Measurements from ENCODE around the gene SERPINI1. TPM values are rescaled to one million over a fixed set of nuclear protein-coding genes. Genes with fewer than 3 reads are reported as not detected.

The SERPINI1 gene
- total and polyA plus RNA-seq, 9 of the 15 experiments (the other 6 are each of a cell fraction or from before 2014, with no cell fraction given), result 1.6 to 9.9 (median 3.5) TPM

DNA sequence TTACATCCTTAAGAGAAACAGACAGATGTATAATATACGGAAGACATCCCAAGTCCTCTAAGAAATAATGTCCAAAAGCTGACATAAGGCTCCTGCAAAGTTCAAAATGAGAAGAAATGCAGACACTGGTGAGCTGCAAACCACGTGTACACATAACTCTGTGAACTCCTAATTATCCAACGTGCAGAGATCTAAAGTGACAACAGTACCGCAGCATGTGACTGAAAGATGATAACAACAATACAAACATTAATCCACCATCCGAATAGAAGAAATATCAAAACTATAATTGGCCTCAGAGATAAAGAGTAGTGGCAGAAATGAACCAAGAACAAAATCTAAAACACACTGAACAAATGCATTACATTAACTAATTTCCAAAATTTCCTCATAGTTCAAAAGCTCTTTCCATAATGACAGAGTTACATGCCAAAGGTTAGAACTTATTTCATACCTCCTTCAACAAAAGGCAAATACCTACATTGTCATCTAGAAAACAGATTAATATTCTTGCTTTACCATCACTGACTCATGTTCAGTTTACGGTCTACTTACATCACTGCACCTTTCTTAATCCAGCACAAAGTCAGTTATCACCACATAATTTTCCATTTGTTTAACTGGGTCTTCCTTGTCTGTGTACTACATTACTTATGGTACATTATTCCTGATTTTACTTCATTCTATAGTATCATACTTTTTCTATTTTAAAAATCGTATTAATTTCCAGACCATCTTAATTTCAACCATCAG lies 3.0 kb upstream of the SERPINI1 start (continued):
- TF ChIP-seq, protein P1, sequence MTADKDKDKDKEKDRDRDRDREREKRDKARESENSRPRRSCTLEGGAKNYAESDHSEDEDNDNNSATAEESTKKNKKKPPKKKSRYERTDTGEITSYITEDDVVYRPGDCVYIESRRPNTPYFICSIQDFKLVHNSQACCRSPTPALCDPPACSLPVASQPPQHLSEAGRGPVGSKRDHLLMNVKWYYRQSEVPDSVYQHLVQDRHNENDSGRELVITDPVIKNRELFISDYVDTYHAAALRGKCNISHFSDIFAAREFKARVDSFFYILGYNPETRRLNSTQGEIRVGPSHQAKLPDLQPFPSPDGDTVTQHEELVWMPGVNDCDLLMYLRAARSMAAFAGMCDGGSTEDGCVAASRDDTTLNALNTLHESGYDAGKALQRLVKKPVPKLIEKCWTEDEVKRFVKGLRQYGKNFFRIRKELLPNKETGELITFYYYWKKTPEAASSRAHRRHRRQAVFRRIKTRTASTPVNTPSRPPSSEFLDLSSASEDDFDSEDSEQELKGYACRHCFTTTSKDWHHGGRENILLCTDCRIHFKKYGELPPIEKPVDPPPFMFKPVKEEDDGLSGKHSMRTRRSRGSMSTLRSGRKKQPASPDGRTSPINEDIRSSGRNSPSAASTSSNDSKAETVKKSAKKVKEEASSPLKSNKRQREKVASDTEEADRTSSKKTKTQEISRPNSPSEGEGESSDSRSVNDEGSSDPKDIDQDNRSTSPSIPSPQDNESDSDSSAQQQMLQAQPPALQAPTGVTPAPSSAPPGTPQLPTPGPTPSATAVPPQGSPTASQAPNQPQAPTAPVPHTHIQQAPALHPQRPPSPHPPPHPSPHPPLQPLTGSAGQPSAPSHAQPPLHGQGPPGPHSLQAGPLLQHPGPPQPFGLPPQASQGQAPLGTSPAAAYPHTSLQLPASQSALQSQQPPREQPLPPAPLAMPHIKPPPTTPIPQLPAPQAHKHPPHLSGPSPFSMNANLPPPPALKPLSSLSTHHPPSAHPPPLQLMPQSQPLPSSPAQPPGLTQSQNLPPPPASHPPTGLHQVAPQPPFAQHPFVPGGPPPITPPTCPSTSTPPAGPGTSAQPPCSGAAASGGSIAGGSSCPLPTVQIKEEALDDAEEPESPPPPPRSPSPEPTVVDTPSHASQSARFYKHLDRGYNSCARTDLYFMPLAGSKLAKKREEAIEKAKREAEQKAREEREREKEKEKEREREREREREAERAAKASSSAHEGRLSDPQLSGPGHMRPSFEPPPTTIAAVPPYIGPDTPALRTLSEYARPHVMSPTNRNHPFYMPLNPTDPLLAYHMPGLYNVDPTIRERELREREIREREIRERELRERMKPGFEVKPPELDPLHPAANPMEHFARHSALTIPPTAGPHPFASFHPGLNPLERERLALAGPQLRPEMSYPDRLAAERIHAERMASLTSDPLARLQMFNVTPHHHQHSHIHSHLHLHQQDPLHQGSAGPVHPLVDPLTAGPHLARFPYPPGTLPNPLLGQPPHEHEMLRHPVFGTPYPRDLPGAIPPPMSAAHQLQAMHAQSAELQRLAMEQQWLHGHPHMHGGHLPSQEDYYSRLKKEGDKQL (CRISPR knock-in tag; IDR thresholded peaks at IDR 0.05; ENCODE audit: borderline replicate concordance), result no peak
- TF ChIP-seq, protein P2, sequence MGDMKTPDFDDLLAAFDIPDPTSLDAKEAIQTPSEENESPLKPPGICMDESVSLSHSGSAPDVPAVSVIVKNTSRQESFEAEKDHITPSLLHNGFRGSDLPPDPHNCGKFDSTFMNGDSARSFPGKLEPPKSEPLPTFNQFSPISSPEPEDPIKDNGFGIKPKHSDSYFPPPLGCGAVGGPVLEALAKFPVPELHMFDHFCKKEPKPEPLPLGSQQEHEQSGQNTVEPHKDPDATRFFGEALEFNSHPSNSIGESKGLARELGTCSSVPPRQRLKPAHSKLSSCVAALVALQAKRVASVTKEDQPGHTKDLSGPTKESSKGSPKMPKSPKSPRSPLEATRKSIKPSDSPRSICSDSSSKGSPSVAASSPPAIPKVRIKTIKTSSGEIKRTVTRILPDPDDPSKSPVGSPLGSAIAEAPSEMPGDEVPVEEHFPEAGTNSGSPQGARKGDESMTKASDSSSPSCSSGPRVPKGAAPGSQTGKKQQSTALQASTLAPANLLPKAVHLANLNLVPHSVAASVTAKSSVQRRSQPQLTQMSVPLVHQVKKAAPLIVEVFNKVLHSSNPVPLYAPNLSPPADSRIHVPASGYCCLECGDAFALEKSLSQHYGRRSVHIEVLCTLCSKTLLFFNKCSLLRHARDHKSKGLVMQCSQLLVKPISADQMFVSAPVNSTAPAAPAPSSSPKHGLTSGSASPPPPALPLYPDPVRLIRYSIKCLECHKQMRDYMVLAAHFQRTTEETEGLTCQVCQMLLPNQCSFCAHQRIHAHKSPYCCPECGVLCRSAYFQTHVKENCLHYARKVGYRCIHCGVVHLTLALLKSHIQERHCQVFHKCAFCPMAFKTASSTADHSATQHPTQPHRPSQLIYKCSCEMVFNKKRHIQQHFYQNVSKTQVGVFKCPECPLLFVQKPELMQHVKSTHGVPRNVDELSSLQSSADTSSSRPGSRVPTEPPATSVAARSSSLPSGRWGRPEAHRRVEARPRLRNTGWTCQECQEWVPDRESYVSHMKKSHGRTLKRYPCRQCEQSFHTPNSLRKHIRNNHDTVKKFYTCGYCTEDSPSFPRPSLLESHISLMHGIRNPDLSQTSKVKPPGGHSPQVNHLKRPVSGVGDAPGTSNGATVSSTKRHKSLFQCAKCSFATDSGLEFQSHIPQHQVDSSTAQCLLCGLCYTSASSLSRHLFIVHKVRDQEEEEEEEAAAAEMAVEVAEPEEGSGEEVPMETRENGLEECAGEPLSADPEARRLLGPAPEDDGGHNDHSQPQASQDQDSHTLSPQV (IDR thresholded peaks at IDR 0.05), result no peak
- TF ChIP-seq SMARCA4 (IDR thresholded peaks at IDR 0.05) (peak; percentile 35; the same call in 1 of the 2 replicates), CHCHD3 (CRISPR knock-in tag; IDR thresholded peaks at IDR 0.05) (no peak), RBFOX2 (IDR thresholded peaks at IDR 0.05; ENCODE audit: low read depth, low read length) (0 out of 2 replicates have a peak, but pooled peaks have one; percentile 17), GTF2F1 (IDR thresholded peaks at IDR 0.05; ENCODE audit: low read depth, low read length) (no peak), SMAD2 (IDR thresholded peaks at IDR 0.05; ENCODE audit: low read depth, low read length) (no peak), ZNF263 (CRISPR knock-in tag; IDR thresholded peaks at IDR 0.05; ENCODE audit: borderline replicate concordance) (no peak), ZNF707 (CRISPR knock-in tag; conservative IDR thresholded peaks at IDR 0.05) (no peak), ZNF12 (CRISPR knock-in tag; IDR thresholded peaks at IDR 0.05) (no peak), BMI1 (IDR thresholded peaks at IDR 0.05; ENCODE audit: low read length) (no peak), HMG20A (CRISPR knock-in tag; conservative IDR thresholded peaks at IDR 0.05) (no peak), RBBP5 (IDR thresholded peaks at IDR 0.05; ENCODE audit: borderline replicate concordance, insufficient read depth, low read length, poor library complexity, severe bottlenecking) (peak; percentile 16)
- TF ChIP-seq, protein P3, sequence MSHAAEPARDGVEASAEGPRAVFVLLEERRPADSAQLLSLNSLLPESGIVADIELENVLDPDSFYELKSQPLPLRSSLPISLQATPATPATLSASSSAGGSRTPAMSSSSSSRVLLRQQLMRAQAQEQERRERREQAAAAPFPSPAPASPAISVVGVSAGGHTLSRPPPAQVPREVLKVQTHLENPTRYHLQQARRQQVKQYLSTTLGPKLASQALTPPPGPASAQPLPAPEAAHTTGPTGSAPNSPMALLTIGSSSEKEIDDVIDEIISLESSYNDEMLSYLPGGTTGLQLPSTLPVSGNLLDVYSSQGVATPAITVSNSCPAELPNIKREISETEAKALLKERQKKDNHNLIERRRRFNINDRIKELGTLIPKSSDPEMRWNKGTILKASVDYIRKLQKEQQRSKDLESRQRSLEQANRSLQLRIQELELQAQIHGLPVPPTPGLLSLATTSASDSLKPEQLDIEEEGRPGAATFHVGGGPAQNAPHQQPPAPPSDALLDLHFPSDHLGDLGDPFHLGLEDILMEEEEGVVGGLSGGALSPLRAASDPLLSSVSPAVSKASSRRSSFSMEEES (CRISPR knock-in tag; IDR thresholded peaks at IDR 0.05), result no peak

All from K562 (cell line).